GM12878 (cell line): Measurements from ENCODE around the gene AGBL1. TPM values are rescaled to one million over a fixed set of nuclear protein-coding genes. Genes with fewer than 3 reads are reported as not detected.

Experiments
- ATAC-seq: fragments of 200-7000 bp; cut with Tn5 transposase; 3 replicates; pipeline ENCODE4 v1.9.1; 2020; ENCODE audit warnings: mild to moderate bottlenecking, moderate library complexity
- BruUV-seq: library from RNA; stranded (reverse); fragments of 400-500 nt; replicated peaks from 2 replicates; lab custom pipeline; 2021; lab: Mats Ljungman, UMichigan
- CTCF ChIA-PET: fragments of 300-600 bp; sonication (Branson Sonifier 250); formaldehyde crosslinking; extraction: SDS; loops from one replicate; lab custom pipeline; 2021; ENCODE audit warnings: inconsistent platforms; lab: Yijun Ruan, JAX
- POLR2A ChIA-PET: fragments of 350-600 bp; formaldehyde crosslinking; extraction: SDS; loops from one replicate; lab custom pipeline; 2021; ENCODE audit warnings: inconsistent platforms; lab: Charles Lee
- RAD21 ChIA-PET: fragments of 300-600 bp; sonication (Branson Sonifier 250); formaldehyde crosslinking; loops from one replicate; lab custom pipeline; 2023; ENCODE audit warnings: antibody characterized with exemption; ENCODE audit not compliant: unreplicated experiment; lab: Charles Lee
- SMC1A ChIA-PET: fragments of 300-600 bp; sonication (Branson Sonifier 250); formaldehyde crosslinking; loops from one replicate; lab custom pipeline; 2023; ENCODE audit not compliant: unreplicated experiment, uncharacterized antibody; lab: Charles Lee
- DNase-seq: peaks from one replicate; pipeline ENCODE4 v3.0.0-alpha.2; 2011; ENCODE audit warnings: low read depth, low spot score
- FAIRE-seq: peaks from 3 replicates; lab custom pipeline; 2011; peaks lifted over from hg19 to GRCh38; lab: Jason Lieb, UNC
- H2AFZ ChIP-seq: 2 replicates; pipeline ENCODE4 v1.6.0; 2011; ENCODE audit warnings: low read depth, low read length, control low read depth; ENCODE audit not compliant: control insufficient read depth
- H3K27ac ChIP-seq: 2 replicates; pipeline ENCODE4 v1.5.1; 2011; ENCODE audit warnings: control low read depth; ENCODE audit not compliant: control insufficient read depth, insufficient read depth
- H3K27me3 ChIP-seq, 2 experiments: replicated peaks in 1 of 2; 2 replicates each; pipeline versions ENCODE4 v1.6.0 to v1.6.1; 2011; ENCODE audit warnings: low read length in 1 of 2; ENCODE audit not compliant: control insufficient read depth in 2 of 2, insufficient read depth in 2 of 2
- H3K36me3 ChIP-seq, 2 experiments: 2 replicates each; pipeline ENCODE4 v1.5.1; 2011; ENCODE audit warnings: low read length in 1 of 2; ENCODE audit not compliant: control insufficient read depth in 2 of 2, insufficient read depth in 2 of 2
- H3K4me1 ChIP-seq: 2 replicates; pipeline ENCODE4 v1.6.1; 2011; ENCODE audit warnings: mild to moderate bottlenecking, low read length, moderate library complexity, mixed read lengths; ENCODE audit not compliant: control insufficient read depth, insufficient read depth
- H3K4me2 ChIP-seq: 2 replicates; pipeline ENCODE4 v1.6.0; 2011; ENCODE audit warnings: control low read depth; ENCODE audit not compliant: control insufficient read depth, insufficient read depth
- H3K4me3 ChIP-seq: fragments of 200-600 bp; sonication (generic); 2 replicates; pipeline ENCODE4 v1.5.1; 2016
- H3K79me2 ChIP-seq: 2 replicates; pipeline ENCODE4 v1.6.0; 2011; ENCODE audit warnings: low read length; ENCODE audit not compliant: control insufficient read depth, insufficient read depth
- H3K9ac ChIP-seq: 2 replicates; pipeline ENCODE4 v1.8.0; 2011; ENCODE audit warnings: low read length, control low read depth, mixed read lengths; ENCODE audit not compliant: control insufficient read depth, insufficient read depth
- H3K9me3 ChIP-seq: replicated peaks from 3 replicates; pipeline ENCODE4 v1.5.1; 2011; ENCODE audit warnings: mild to moderate bottlenecking, low read length; ENCODE audit not compliant: control insufficient read depth, insufficient read depth
- H4K20me1 ChIP-seq: 2 replicates; pipeline ENCODE4 v1.6.0; 2011; ENCODE audit not compliant: control insufficient read depth, insufficient read depth
- BMI1 ChIP-seq: fragments of 450-650 bp; IDR thresholded peaks from 2 replicates; pipeline ENCODE4 v1.6.1; 2016; ENCODE audit warnings: mild to moderate bottlenecking, moderate library complexity, borderline replicate concordance
- CBX5 ChIP-seq: sonication (generic); IDR thresholded peaks from 2 replicates; pipeline ENCODE4 v1.6.1; 2016; ENCODE audit warnings: low read depth, moderate library complexity, mild to moderate bottlenecking, inconsistent platforms
- CEBPB ChIP-seq, 2 experiments: fragments of 150-350 bp in 1 of 2; IDR thresholded peaks; 2 replicates each; pipeline ENCODE4 v1.6.1; 2012 to 2014; ENCODE audit warnings: low read depth in 2 of 2, low read length in 2 of 2, borderline replicate concordance in 1 of 2, inconsistent platforms in 1 of 2
- RBBP5 ChIP-seq: fragments of 200-600 bp; sonication (generic); conservative IDR thresholded peaks from 2 replicates; pipeline ENCODE4 v1.6.1; 2016
- SMARCA5 ChIP-seq: fragments of 450-650 bp; IDR thresholded peaks from 2 replicates; pipeline ENCODE4 v1.6.1; 2017; ENCODE audit warnings: mild to moderate bottlenecking
- WGBS: methylation state at CpG from one replicate; pipeline ENCODE4 v1.1.6; 2016; ENCODE audit warnings: low lambda C conversion rate; ENCODE audit not compliant: insufficient replicate concordance, insufficient coverage; ENCODE audit errors: missing lambda C conversion rate; 5-methylcytosine and 5-hydroxymethylcytosine counted together
- in situ Hi-C: fragments of 300-500 bp; cut with MboI; formaldehyde crosslinking; loops from 9 replicates; pipeline ENCODE4 v1.14.3; 2018; ENCODE audit warnings: mixed read lengths
- intact Hi-C: fragments of 100-400 bp; cut with micrococcal nuclease; formaldehyde crosslinking; loops from one replicate; pipeline ENCODE4 v1.14.2; 2022; ENCODE audit not compliant: unreplicated experiment
- polyA plus RNA-seq, 11 experiments: library from polyadenylated mRNA; depleted of rRNA in 4 of 11; unstranded in 6 of 11; stranded (reverse) in 5 of 11; fragments of >200 nt; fragmentation: Nextera tagmentation in 4 of 11; fragmentation: Illumina TruSeq in 1 of 11; extraction: Ambion mirVana in 4 of 11; extraction: Trizol in 1 of 11; gene quantifications; 1 replicate in 1 of 11; 2 replicates in 10 of 11; pipeline versions ENCODE4 v1.2.1 to v1.2.3, GENCODE V29; 2011 to 2016; ENCODE audit warnings: inconsistent platforms in 2 of 11, missing spikeins in 2 of 11, low read depth in 1 of 11
- total RNA-seq, 4 experiments: library from RNA; depleted of rRNA in 3 of 4; stranded (reverse); fragments of >200 nt in 3 of 4; fragmentation: Illumina TruSeq in 1 of 4; extraction: Trizol in 1 of 4; gene quantifications; 2 replicates each; pipeline versions ENCODE4 v1.2.1 to v1.2.3, GENCODE V29; 2013 to 2021
- TF ChIP-seq, protein P1 (sequence below), 3 experiments: IDR thresholded peaks in 2 of 3; conservative IDR thresholded peaks in 1 of 3; 2 replicates each; pipeline ENCODE4 v1.5.1; 2011; ENCODE audit warnings: low read depth in 3 of 3, low read length in 3 of 3, mild to moderate bottlenecking in 3 of 3, control low read depth in 2 of 3, moderate library complexity in 2 of 3, inconsistent platforms in 1 of 3, mixed read lengths in 1 of 3; ENCODE audit not compliant: control insufficient read depth in 2 of 3, insufficient read depth in 1 of 3; ENCODE audit errors: extremely low read depth in 1 of 3
- TF ChIP-seq, protein P2 (sequence below): IDR thresholded peaks from 2 replicates; pipeline ENCODE4 v1.6.1; 2012; ENCODE audit warnings: low read length, inconsistent platforms

AGBL1 gene
- total and polyA plus RNA-seq, 10 of the 15 experiments (the other 5 are each of a cell fraction or from before 2014, with no cell fraction given): not detected

DNA sequence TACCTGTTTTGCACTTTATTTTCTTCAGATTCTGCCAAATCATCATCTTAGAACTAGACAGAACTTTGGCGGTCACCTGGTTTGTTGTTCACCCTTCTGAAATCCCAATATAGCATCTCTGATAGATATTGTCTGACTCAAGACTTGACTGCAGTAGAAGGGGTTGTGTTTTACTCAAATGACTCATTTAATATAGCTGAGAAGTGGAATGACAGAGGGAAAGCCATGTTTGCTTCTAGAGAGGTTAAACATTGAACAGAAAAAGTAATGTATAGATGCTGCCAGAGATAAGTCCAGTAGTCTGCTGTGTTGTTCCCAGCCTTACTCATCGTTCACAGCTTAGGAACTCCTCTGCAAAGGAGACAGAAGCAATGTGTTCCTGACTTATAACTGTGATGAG, 402.0 kb downstream of the AGBL1 start:
- Histone ChIP-seq H3K79me2 (no peaks in the 10 kb centered on the region), H3K9ac (no peak overlapping the region), H3K4me2 (no peak overlapping the region), H3K27me3 (no peaks in the 10 kb centered on the region), H3K4me3 (no peak overlapping the region), H3K27ac (no peak overlapping the region), H3K36me3 (no peaks in the 10 kb centered on the region), H3K9me3 (no peaks in the 10 kb centered on the region), H2AFZ (no peak overlapping the region), H4K20me1 (no peaks in the 10 kb centered on the region), H3K4me1 (no peaks in the 10 kb centered on the region)
- ChIA-PET RAD21 (no interaction called here), CTCF (no interaction called here), SMC1A (interaction anchor here (0.7 to 1.6 kb wide), 3 partner anchors 10 to 459 kb away, joined by 3 read pairs; no protein-coding TSS in a partner anchor), POLR2A (no interaction called here)
- BruUV-seq: no TSS peak
- DNase-seq (no peak), FAIRE-seq (no peak), ATAC-seq (no peak)
- in situ Hi-C loops (loop anchor here (25.0 kb wide), 1 partner anchor 94 kb away; no protein-coding TSS in a partner anchor), intact Hi-C loops (no loop called here)
- WGBS: 33% methylated on average over 2 of the region's 2 CpGs
- no peak for TF ChIP-seq CBX5
- TF ChIP-seq, protein P1, sequence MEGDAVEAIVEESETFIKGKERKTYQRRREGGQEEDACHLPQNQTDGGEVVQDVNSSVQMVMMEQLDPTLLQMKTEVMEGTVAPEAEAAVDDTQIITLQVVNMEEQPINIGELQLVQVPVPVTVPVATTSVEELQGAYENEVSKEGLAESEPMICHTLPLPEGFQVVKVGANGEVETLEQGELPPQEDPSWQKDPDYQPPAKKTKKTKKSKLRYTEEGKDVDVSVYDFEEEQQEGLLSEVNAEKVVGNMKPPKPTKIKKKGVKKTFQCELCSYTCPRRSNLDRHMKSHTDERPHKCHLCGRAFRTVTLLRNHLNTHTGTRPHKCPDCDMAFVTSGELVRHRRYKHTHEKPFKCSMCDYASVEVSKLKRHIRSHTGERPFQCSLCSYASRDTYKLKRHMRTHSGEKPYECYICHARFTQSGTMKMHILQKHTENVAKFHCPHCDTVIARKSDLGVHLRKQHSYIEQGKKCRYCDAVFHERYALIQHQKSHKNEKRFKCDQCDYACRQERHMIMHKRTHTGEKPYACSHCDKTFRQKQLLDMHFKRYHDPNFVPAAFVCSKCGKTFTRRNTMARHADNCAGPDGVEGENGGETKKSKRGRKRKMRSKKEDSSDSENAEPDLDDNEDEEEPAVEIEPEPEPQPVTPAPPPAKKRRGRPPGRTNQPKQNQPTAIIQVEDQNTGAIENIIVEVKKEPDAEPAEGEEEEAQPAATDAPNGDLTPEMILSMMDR (IDR thresholded peaks at IDR 0.05 in 2 of 3, conservative IDR thresholded peaks at IDR 0.05 in 1 of 3; ENCODE audit: control insufficient read depth in 2 of 3, extremely low read depth in 1 of 3, insufficient read depth in 1 of 3, low read depth in 3 of 3, low read length in 3 of 3): no peak

DNA sequence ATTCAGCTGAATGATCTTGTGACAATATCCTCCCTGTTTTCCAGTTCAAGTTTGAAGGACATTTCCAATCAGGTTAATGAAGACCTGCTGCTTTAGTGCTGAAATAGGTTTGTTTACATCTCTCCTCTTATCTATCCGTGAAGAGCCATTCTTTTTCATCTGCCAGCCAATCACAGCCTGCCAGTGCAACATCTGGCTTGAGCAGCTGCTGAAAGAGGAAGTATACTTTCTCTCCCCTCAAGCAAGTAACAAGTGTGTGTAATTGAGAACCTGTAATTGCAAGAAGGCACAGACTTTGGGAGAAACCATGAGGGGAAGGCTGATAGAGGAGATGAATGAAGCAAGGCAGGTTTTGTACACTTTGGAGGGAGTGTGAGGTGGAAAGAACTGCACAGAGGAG, 404.3 kb downstream of the AGBL1 start:
- no TSS peak for BruUV-seq
- ChIA-PET SMC1A (no interaction called here), RAD21 (no interaction called here), POLR2A (no interaction called here), CTCF (no interaction called here)
- in situ Hi-C loops: loop anchor here (25.0 kb wide), 1 partner anchor 97 kb away; no protein-coding TSS in a partner anchor
- no peaks in the 10 kb centered on the region for H3K9me3 ChIP-seq
- intact Hi-C loops: no loop called here
- H3K27me3 ChIP-seq: no peaks in the 10 kb centered on the region
- 7% methylated on average over 1 of the region's 1 CpG for WGBS
- FAIRE-seq: no peak
- no peak for ATAC-seq
- H3K4me2 ChIP-seq: no peak overlapping the region
- H4K20me1 ChIP-seq: no peaks in the 10 kb centered on the region
- no peak overlapping the region for H2AFZ ChIP-seq
- H3K4me3 ChIP-seq: no peak overlapping the region
- TF ChIP-seq SMARCA5: no peak
- TF ChIP-seq BMI1: no peak
- TF ChIP-seq CEBPB (IDR thresholded peaks at IDR 0.05; ENCODE audit: borderline replicate concordance in 1 of 2, low read depth in 2 of 2, low read length in 2 of 2): no peak
- TF ChIP-seq, protein P2, sequence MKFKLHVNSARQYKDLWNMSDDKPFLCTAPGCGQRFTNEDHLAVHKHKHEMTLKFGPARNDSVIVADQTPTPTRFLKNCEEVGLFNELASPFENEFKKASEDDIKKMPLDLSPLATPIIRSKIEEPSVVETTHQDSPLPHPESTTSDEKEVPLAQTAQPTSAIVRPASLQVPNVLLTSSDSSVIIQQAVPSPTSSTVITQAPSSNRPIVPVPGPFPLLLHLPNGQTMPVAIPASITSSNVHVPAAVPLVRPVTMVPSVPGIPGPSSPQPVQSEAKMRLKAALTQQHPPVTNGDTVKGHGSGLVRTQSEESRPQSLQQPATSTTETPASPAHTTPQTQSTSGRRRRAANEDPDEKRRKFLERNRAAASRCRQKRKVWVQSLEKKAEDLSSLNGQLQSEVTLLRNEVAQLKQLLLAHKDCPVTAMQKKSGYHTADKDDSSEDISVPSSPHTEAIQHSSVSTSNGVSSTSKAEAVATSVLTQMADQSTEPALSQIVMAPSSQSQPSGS: no peak
- no peak for TF ChIP-seq RBBP5
- no peak for DNase-seq
- no peaks in the 10 kb centered on the region for H3K36me3 ChIP-seq
- H3K4me1 ChIP-seq: no peaks in the 10 kb centered on the region
- H3K79me2 ChIP-seq: no peaks in the 10 kb centered on the region
- H3K9ac ChIP-seq: no peak overlapping the region
- no peak overlapping the region for H3K27ac ChIP-seq
